ENCODE results near the gene P2RY8. TPM values are rescaled to one million over a fixed set of nuclear protein-coding genes. Genes with fewer than 3 reads are reported as not detected.

P2RY8 gene
- total and polyA plus RNA-seq, 7 donors: 0.79 to 4.1 (median 1.5) TPM

GRCh38 chrX:1435241-1435895 is 101.6 kb downstream of the P2RY8 start:
- no peak for TF ChIP-seq CTCF (IDR thresholded peaks at IDR 0.05)
- H3K27me3 ChIP-seq (ENCODE audit: insufficient read depth in 3 of 3, low read length in 2 of 3): no peaks in the 10 kb centered on the region
- H3K36me3 ChIP-seq (ENCODE audit: insufficient read depth in 1 of 2, low read depth in 1 of 2): peaks cover 0 to 43% of the 10 kb centered on the region in 2 donors
- no peak for DNase-seq
- no peak for ATAC-seq
- no peak overlapping the region for H3K4me3 ChIP-seq
- H3K27ac ChIP-seq: no peak overlapping the region
- no peaks in the 10 kb centered on the region for H3K9me3 ChIP-seq
- no peaks in the 10 kb centered on the region for H3K4me1 ChIP-seq
- 93 to 96% (median 96%) methylated on average over 20 of the region's 20 CpGs for WGBS, 3 donors
- intact Hi-C loops (cut with DNase I): no loop called here

GRCh38 chrX:1434871-1435240 is 102.1 kb downstream of the P2RY8 start:
- H3K27me3 ChIP-seq (ENCODE audit: insufficient read depth in 3 of 3, low read length in 2 of 3): no peaks in the 10 kb centered on the region
- H3K27ac ChIP-seq: no peak overlapping the region
- peaks cover 0 to 38% of the 10 kb centered on the region in 2 donors for H3K36me3 ChIP-seq (ENCODE audit: insufficient read depth in 1 of 2, low read depth in 1 of 2)
- no peak overlapping the region for H3K4me3 ChIP-seq
- no peak for TF ChIP-seq CTCF (IDR thresholded peaks at IDR 0.05)
- H3K4me1 ChIP-seq: no peaks in the 10 kb centered on the region
- DNase-seq: no peak
- WGBS, 3 donors: 96 to 98% (median 97%) methylated on average over 22 of the region's 22 CpGs
- intact Hi-C loops (cut with DNase I): no loop called here
- ATAC-seq: no peak
- no peaks in the 10 kb centered on the region for H3K9me3 ChIP-seq

GRCh38 chrX:1433646-1434357 is 103.2 kb downstream of the P2RY8 start:
- intact Hi-C loops (cut with DNase I): no loop called here
- Histone ChIP-seq H3K4me3 (no peak overlapping the region), H3K9me3 (no peaks in the 10 kb centered on the region), H3K27me3 (ENCODE audit: insufficient read depth in 3 of 3, low read length in 2 of 3) (no peaks in the 10 kb centered on the region), H3K27ac (no peak overlapping the region), H3K4me1 (no peaks in the 10 kb centered on the region), H3K36me3 (ENCODE audit: insufficient read depth in 1 of 2, low read depth in 1 of 2) (peaks cover 0 to 32% of the 10 kb centered on the region in 2 donors)
- no peak for TF ChIP-seq CTCF (IDR thresholded peaks at IDR 0.05)
- ATAC-seq (no peak), DNase-seq (no peak)
- 94 to 97% (median 96%) methylated on average over 18 to 19 of the region's 19 CpGs for WGBS, 3 donors

- H3K4me3 ChIP-seq: no peak overlapping the region
- H3K27ac ChIP-seq: no peak overlapping the region
- 97% methylated on average over 10 of the region's 10 CpGs for WGBS, 3 donors
- DNase-seq (no peak), ATAC-seq (no peak)
- no peaks in the 10 kb centered on the region for H3K9me3 ChIP-seq
- H3K36me3 ChIP-seq (ENCODE audit: insufficient read depth in 1 of 2, low read depth in 1 of 2): peaks cover 4 to 21% of the 10 kb centered on the region in 2 donors
- intact Hi-C loops (cut with DNase I): no loop called here
- H3K4me1 ChIP-seq: no peaks in the 10 kb centered on the region
- H3K27me3 ChIP-seq (ENCODE audit: insufficient read depth in 3 of 3, low read length in 2 of 3): no peaks in the 10 kb centered on the region
- no peak for TF ChIP-seq CTCF (IDR thresholded peaks at IDR 0.05)
Observed at GRCh38 chrX:1430451-1430850, 106.5 kb downstream of the P2RY8 start.
